ENCODE results near the gene BAD. TPM values are rescaled to one million over a fixed set of nuclear protein-coding genes. Genes with fewer than 3 reads are reported as not detected.
"Not testable (repeated sequence)": the region's sequence is repeated elsewhere in the genome, so short reads cannot be mapped to it uniquely, and the experiment has no call there.

The BAD gene
- total RNA-seq, 1 donor from 2014 or later = 47.0 TPM

DNA sequence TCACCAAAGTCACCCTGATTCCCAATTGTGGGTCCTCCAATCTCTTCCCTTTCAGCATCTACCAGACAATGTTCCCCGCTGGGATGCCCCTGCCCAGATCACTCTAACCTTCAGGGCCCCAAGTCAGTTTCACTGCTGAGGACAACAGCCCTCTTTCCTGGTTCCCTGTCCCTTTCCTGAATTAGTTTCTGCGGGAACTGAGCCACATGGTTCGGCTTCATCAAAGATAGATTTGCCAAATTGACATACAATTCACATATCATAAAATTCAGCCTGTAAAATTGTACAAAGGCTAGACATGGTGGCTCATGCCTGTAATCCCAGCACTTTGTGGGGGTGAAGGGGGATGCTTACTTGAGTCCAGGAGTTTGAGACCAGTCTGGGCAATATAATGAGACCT, 43.5 kb upstream of the BAD start:
- Mint-ChIP-seq H3K36me3 (ENCODE audit: unreplicated experiment) (peaks cover 4% of the 10 kb centered on the region), H3K4me1 (ENCODE audit: low read depth, unreplicated experiment) (peaks cover 8% of the 10 kb centered on the region), H3K9me3 (ENCODE audit: unreplicated experiment) (peaks cover 10% of the 10 kb centered on the region), H3K27me3 (ENCODE audit: unreplicated experiment) (peaks cover 9% of the 10 kb centered on the region), H3K4me3 (ENCODE audit: unreplicated experiment) (no peak overlapping the region), H3K27ac (ENCODE audit: unreplicated experiment) (no peak overlapping the region)
- TF ChIP-seq, protein P1, sequence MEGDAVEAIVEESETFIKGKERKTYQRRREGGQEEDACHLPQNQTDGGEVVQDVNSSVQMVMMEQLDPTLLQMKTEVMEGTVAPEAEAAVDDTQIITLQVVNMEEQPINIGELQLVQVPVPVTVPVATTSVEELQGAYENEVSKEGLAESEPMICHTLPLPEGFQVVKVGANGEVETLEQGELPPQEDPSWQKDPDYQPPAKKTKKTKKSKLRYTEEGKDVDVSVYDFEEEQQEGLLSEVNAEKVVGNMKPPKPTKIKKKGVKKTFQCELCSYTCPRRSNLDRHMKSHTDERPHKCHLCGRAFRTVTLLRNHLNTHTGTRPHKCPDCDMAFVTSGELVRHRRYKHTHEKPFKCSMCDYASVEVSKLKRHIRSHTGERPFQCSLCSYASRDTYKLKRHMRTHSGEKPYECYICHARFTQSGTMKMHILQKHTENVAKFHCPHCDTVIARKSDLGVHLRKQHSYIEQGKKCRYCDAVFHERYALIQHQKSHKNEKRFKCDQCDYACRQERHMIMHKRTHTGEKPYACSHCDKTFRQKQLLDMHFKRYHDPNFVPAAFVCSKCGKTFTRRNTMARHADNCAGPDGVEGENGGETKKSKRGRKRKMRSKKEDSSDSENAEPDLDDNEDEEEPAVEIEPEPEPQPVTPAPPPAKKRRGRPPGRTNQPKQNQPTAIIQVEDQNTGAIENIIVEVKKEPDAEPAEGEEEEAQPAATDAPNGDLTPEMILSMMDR (IDR thresholded peaks at IDR 0.05; ENCODE audit: partially characterized antibody, unreplicated experiment) = no peak
- DNase-seq = no peak

DNA sequence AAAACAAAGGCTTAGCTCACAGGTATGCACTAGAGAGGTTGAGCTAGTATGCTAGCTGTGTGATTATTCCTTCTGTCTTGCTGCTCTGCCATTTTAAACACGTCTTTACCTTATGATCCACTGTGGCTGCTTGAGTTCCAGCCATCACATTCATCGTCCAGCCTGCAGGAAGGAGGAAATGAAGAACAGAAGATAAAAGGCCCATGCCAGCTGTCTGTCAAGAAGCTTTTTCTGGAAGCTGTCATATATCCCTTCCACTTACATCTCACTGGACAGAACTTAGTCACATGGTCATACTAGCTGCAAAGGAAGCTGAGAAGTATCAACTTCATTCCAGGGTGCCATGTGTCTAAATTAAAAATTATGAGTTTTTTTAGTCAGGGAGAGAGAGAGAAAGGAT, 42.9 kb upstream of the BAD start:
- H3K36me3 Mint-ChIP-seq (ENCODE audit: unreplicated experiment) = peaks cover 4% of the 10 kb centered on the region
- H3K4me1 Mint-ChIP-seq (ENCODE audit: low read depth, unreplicated experiment) = peaks cover 9% of the 10 kb centered on the region
- DNase-seq = no peak
- no peak overlapping the region for H3K4me3 Mint-ChIP-seq (ENCODE audit: unreplicated experiment)
- TF ChIP-seq, protein P1 (IDR thresholded peaks at IDR 0.05; ENCODE audit: partially characterized antibody, unreplicated experiment) = no peak
- peaks cover 10% of the 10 kb centered on the region for H3K9me3 Mint-ChIP-seq (ENCODE audit: unreplicated experiment)
- H3K27ac Mint-ChIP-seq (ENCODE audit: unreplicated experiment) = no peak overlapping the region
- H3K27me3 Mint-ChIP-seq (ENCODE audit: unreplicated experiment) = peaks cover 9% of the 10 kb centered on the region

DNA sequence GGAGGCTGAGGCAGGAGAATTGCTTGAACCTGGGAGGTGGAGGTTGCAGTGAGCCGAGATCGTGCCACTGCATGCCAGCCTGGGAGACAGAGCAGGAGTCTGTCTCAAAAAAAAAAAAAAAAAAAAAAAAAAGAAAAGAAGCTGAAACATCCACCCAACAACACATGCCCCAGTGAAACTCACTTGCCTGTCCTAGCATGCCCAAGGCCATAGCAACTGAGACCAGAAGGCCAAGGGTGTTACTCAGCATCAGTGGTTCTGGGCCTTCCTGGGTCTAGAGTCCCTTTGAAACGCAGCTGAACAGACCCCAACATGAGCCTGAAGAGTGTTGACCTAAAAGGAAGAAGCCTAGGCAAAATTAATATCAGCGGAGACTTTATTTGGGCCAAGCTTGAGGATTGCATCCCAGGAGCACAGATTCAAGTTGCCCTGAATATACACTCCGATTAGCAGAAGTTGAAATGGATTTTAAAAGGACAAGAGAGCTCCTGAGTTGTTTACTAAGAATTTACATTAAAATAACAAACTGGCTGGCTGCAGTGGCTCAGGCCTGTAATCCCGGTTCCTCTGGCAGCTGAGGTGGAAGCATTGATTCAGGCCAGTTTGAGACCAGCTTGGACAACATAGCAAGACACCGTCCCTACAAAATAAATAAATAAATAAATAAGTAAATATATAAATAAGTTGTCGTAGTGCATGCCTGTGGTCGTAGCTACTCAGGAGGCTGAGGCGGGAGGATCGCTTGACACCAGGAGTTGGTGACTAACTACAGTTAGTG, 40.4 kb upstream of the BAD start:
- Mint-ChIP-seq H3K36me3 (ENCODE audit: unreplicated experiment) (peaks cover 8% of the 10 kb centered on the region), H3K4me3 (ENCODE audit: unreplicated experiment) (no peak overlapping the region), H3K27me3 (ENCODE audit: unreplicated experiment) (peaks cover 8% of the 10 kb centered on the region), H3K27ac (ENCODE audit: unreplicated experiment) (peak overlapping the region; percentile 59), H3K9me3 (ENCODE audit: unreplicated experiment) (peaks cover 14% of the 10 kb centered on the region), H3K4me1 (ENCODE audit: low read depth, unreplicated experiment) (peaks cover 11% of the 10 kb centered on the region)
- TF ChIP-seq, protein P1 (IDR thresholded peaks at IDR 0.05; ENCODE audit: partially characterized antibody, unreplicated experiment) = no peak
- DNase-seq = no peak

DNA sequence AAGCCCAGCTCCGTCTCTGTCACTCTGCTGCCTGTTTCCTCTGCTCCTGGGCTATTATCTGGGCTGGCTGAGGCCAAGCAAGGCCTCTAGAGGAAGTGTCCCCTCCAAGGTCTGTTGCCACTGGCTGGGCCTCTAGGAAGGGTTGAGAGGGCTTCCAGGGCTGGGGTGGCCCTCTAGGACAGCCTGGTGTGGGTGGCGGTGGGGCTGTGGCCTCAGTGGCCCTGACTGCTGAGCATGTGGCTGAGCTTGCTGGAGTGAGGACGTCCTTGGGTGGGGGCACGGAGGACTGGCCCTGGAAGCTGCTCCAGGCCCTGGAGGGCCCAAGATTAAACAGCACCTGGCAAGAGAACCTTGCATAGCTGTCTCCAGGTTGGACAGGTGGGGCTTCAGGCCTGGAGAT, 39.5 kb upstream of the BAD start:
- Mint-ChIP-seq H3K9me3 (ENCODE audit: unreplicated experiment) (peaks cover 15% of the 10 kb centered on the region), H3K4me1 (ENCODE audit: low read depth, unreplicated experiment) (peaks cover 13% of the 10 kb centered on the region), H3K27ac (ENCODE audit: unreplicated experiment) (peak overlapping the region; percentile 62)
- H3K36me3 Mint-ChIP-seq (ENCODE audit: unreplicated experiment); DNase-seq; H3K4me3 Mint-ChIP-seq (ENCODE audit: unreplicated experiment); H3K27me3 Mint-ChIP-seq (ENCODE audit: unreplicated experiment): not testable (repeated sequence)

DNA sequence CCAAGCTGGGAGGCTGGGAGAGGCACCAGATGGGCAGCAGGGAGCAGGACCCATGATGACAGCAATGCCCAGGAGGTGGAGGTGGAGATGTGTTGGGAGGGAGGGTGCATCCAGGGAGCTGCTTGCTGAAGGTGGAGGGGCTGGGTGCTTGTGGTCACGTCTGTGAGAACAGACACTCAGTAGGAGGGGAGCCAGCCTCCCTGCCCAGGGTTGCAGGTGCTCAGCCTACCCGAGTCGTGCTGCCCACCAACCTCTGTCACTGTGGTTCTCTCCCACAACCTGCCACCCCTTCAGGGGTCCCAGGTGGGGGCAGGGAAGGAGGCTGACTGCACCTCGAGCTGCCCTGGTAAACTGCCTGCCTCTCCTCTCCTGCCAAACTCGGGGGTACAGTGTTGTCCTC, 38.9 kb upstream of the BAD start:
- H3K27ac Mint-ChIP-seq (ENCODE audit: unreplicated experiment) = no peak overlapping the region
- no peak overlapping the region for H3K4me3 Mint-ChIP-seq (ENCODE audit: unreplicated experiment)
- H3K9me3 Mint-ChIP-seq (ENCODE audit: unreplicated experiment) = peaks cover 14% of the 10 kb centered on the region
- peaks cover 14% of the 10 kb centered on the region for H3K4me1 Mint-ChIP-seq (ENCODE audit: low read depth, unreplicated experiment)
- DNase-seq = no peak
- TF ChIP-seq, protein P1 (IDR thresholded peaks at IDR 0.05; ENCODE audit: partially characterized antibody, unreplicated experiment) = no peak
- peaks cover 8% of the 10 kb centered on the region for H3K36me3 Mint-ChIP-seq (ENCODE audit: unreplicated experiment)
- peaks cover 11% of the 10 kb centered on the region for H3K27me3 Mint-ChIP-seq (ENCODE audit: unreplicated experiment)
